Measurements from ENCODE around the gene PVALEF. TPM values are rescaled to one million over a fixed set of nuclear protein-coding genes. Genes with fewer than 3 reads are reported as not detected.

The PVALEF gene
- total RNA-seq, 1 experiment from 2014 or later = not detected

- Histone ChIP-seq H3K79me1 (ENCODE audit: insufficient read depth, low read depth, low read length, poor library complexity, severe bottlenecking) (no peaks in the 10 kb centered on the region), H4K8ac (replicated peaks; ENCODE audit: insufficient read length, low read depth, low read length) (no peak overlapping the region), H3K23me2 (ENCODE audit: insufficient read length, low read depth, low read length, poor library complexity, severe bottlenecking) (no peaks in the 10 kb centered on the region), H3K18ac (ENCODE audit: insufficient read length, low read depth, low read length) (no peak overlapping the region), H3K9ac (ENCODE audit: extremely low read depth, insufficient read length, low read length) (no peak overlapping the region), H3K4ac (ENCODE audit: low read depth, low read length) (no peak overlapping the region), H3K4me2 (ENCODE audit: insufficient read depth, insufficient read length, low read length) (no peak overlapping the region), H3K9me3 (ENCODE audit: control insufficient read depth, low read depth, low read length) (no peaks in the 10 kb centered on the region), H3K14ac (ENCODE audit: insufficient read depth, low read length) (no peak overlapping the region), H2AK5ac (ENCODE audit: insufficient read length, low read length) (no peak overlapping the region), H2BK5ac (ENCODE audit: insufficient read length, low read length) (no peak overlapping the region), H2AFZ (ENCODE audit: low read length) (no peak overlapping the region), H4K20me1 (ENCODE audit: control insufficient read depth, insufficient read depth, insufficient read length) (no peaks in the 10 kb centered on the region), H4K5ac (ENCODE audit: insufficient read length, low read depth, low read length) (no peak overlapping the region), H2BK20ac (ENCODE audit: low read depth, low read length, poor library complexity, severe bottlenecking) (no peak overlapping the region), H3K56ac (ENCODE audit: insufficient read length, low read depth, low read length) (no peak overlapping the region), H2BK15ac (ENCODE audit: low read depth, low read length) (no peak overlapping the region), H2BK120ac (ENCODE audit: low read depth, low read length, poor library complexity, severe bottlenecking) (no peak overlapping the region), H3K27ac (ENCODE audit: insufficient read length, low read depth, low read length) (no peak overlapping the region), H4K91ac (ENCODE audit: insufficient read length, low read depth, low read length) (no peak overlapping the region), H2BK12ac (ENCODE audit: insufficient read length, low read depth, low read length) (no peak overlapping the region), H3K27me3 (ENCODE audit: insufficient read depth, low read length) (no peaks in the 10 kb centered on the region), H3K4me1 (ENCODE audit: insufficient read depth, low read length) (no peaks in the 10 kb centered on the region), H3T11ph (ENCODE audit: low read length) (no peak overlapping the region), H3K23ac (ENCODE audit: insufficient read length, low read depth, low read length) (no peak overlapping the region), H3K79me2 (ENCODE audit: insufficient read depth, low read length) (no peaks in the 10 kb centered on the region)
- Mint-ChIP-seq H3K9me3 (no peaks in the 10 kb centered on the region), H3K4me1 (no peaks in the 10 kb centered on the region), H3K27ac (no peak overlapping the region; a peak in 1 of 7 replicates), H3K27me3 (ENCODE audit: low read depth) (no peaks in the 10 kb centered on the region), H3K36me3 (ENCODE audit: insufficient read depth in 1 of 3, low read depth in 3 of 3) (peaks cover 0 to 10% (median 6%) of the 10 kb centered on the region in 3 experiments; a peak in 5 of 7 replicates), H3K4me3 (no peak overlapping the region)
- DNase-seq = no peak
- TF ChIP-seq CTCF (conservative IDR thresholded peaks at IDR 0.05) = no peak
- no CpG with 5 or more reads among the region's 14 CpGs for WGBS (ENCODE audit: extremely low coverage, insufficient read length, low lambda C conversion rate)
These were observed 26.3 kb downstream of the PVALEF start for GRCh38 chr17:81191646-81192045.

Data from H9 (cell line).